M059J (cell line): Measurements from ENCODE around the gene MAGEB5. TPM values are rescaled to one million over a fixed set of nuclear protein-coding genes. Genes with fewer than 3 reads are reported as not detected.
"Not testable (repeated sequence)": the region's sequence is repeated elsewhere in the genome, so short reads cannot be mapped to it uniquely, and the experiment has no call there.

Source experiments
- DNase-seq: peaks from one replicate; pipeline ENCODE4 v3.0.0-alpha.2; 2012; ENCODE audit warnings: low read depth
- total RNA-seq: library from RNA; depleted of rRNA; stranded (reverse); fragments of >200 nt; shearing (Covaris generic); gene quantifications from 2 replicates; pipeline ENCODE4 v1.2.3, GENCODE V29; 2014; rRNA removed

Gene MAGEB5, protein sequence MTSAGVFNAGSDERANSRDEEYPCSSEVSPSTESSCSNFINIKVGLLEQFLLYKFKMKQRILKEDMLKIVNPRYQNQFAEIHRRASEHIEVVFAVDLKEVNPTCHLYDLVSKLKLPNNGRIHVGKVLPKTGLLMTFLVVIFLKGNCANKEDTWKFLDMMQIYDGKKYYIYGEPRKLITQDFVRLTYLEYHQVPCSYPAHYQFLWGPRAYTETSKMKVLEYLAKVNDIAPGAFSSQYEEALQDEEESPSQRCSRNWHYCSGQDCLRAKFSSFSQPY
- not detected in 2 replicates for total RNA-seq

DNA sequence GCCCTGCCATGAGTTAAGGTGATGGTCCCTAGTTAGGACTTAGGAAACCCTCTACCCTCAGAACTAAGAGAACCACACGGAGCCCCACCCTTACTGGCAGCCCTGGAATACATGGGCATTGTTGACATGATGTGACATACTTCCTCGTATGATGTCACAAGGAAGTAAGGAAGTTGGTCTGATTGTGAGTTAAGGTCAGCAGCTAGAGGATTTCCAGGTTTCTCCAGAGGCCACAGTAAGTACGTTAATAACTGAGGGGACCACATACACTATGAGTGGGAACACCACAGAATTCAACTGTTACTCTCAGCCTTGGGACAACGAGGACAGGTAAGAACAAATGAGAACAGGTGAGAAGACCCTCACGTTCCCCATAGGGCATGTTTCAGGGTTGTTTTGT lies at the start of gene MAGEB5:
MAGEB5 (plus strand) TSS at position 301 of the 400 bp plus-strand sequence. CDS start 1,133 bp downstream, outside the sequence.
- DNase-seq: no peak

DNA sequence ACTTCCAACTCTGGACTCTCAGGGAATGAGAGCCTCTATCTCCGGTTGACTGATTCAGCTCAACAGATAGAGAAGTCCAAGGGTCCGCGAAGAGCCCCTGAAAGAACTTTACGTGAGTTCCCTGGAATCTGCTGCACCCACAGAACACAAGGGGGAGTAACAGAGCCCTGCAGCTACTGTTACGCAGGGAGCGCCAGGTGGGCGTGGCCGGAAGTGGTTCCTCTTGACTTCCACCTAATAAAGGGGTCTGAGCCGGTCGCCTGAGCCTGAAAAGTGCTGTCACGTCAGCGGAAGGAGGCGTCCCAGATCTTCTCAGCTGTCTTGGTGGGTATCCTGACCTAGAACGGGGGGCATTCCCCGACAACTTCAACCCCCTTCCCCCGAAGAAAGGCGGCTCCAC lies 23.8 kb upstream of the MAGEB5 start, which contains the start of gene MAGEB6:
MAGEB6 (plus strand) TSS at position 237 of the 400 bp plus-strand sequence. CDS start 1,407 bp downstream, outside the sequence.
- no peak for DNase-seq

DNA sequence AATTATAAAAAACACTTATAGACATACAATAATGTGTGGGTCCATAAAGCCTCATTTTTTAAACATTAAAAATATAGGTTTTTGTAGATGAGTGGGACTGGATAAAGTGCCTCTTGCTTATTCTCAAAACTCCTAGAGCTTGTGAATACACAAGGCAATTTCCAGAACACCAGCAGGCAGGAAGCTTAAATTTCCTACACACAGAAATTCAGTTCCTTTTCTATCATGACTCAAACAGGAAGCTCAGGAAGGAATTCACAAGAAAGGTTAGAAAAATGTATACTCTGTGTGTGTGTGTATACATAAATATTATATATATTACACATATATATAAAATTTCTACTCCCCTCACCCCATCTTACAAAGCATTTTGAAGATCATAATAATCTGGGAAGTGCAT lies 12.4 kb upstream of the MAGEB5 start:
- DNase-seq: no peak

DNA sequence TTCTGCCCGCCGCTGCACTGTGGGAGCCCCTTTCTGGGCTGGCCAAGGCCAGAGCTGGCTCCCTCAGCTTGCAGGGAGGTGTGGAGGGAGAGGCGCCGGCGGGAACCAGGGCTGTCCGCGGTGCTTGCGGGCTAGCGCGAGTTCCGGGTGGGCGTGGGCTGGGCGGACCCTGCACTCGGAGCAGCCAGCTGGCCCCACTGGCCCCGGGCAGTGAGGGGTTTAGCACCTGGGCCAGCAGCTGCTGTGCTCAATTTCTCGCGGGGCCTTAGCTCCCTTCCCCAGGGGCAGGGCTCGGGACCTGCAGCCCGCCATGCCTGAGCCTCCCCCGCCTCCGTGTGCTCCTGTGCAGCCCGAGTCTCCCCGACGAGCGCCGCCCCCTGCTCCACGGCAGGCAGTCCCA lies 11.3 kb upstream of the MAGEB5 start:
- not testable (repeated sequence) for DNase-seq

DNA sequence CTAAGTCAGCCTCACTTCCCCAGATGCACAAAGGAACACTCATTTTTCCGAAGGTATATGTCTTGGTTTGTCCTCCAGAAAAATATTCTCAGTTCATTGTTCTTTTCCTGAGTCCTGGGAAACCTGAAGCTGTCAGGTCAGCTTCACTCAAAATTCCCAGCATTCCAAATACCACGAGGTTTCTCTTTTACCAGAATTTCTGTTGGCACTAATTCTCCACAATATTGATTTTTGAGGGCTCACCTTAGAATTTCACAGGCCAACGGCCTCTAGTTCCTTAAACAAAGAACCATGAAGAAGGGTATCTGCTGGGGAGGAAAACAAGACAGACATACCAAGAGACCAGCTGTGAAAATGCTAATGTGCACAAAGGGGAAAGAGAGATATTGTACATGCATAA lies 8.0 kb upstream of the MAGEB5 start:
- DNase-seq: no peak

DNA sequence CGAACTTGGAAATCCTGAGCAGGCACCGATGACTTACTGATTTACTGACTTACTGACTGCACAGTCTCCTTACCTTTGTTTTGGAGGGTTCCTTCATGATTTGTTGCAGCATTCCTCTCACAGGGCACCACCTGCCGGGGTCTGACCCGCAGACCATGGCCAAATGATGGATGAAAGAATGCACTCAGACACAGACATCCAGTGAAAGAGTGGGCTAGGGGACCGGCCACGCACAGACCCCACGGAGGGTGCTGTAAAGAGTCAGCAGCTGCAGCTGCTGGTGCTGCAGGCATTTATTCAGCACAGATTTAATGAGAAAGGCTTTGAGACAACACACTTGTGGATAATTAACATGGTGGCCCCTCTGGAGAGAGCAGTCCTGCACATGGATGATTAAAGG lies 3.4 kb downstream of the MAGEB5 start:
- no peak for DNase-seq

DNA sequence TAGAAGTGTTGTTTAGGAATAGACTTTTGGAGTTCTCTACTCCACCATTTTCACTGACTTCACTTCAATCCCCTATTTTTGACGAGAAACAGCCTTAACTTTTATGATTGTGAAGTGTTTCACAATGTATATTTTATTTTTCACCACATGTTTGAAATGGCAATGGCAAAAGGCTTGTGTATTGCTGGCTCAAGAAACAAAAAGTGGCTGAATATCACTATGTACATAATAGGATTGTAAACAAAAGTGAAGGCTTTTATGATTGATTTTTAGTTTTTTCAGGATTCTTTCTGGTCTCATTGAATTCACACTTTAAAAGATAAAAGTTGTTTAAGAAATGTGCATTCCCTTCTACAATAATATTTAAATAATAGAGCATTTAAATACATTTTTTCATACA lies 18.2 kb downstream of the MAGEB5 start:
- no peak for DNase-seq

DNA sequence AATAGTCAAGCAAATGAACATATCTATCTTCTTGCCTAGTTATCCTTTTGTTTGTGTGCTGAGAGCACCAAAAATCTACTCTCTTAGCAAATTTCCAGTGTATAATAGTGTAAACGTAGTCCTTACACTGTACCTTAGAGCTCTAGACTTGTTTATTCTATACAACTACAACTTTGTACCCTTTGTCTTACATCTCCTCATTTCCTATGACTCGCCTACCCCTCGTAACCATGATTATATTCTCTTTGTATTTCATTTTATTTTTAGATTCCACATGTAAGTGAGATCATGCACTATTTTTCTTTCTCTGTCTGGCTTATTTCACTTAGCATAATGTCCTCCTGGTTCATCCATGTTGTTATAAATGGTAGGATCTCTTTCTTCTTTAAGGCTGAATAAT lies 37.6 kb downstream of the MAGEB5 start:
- DNase-seq: no peak

DNA sequence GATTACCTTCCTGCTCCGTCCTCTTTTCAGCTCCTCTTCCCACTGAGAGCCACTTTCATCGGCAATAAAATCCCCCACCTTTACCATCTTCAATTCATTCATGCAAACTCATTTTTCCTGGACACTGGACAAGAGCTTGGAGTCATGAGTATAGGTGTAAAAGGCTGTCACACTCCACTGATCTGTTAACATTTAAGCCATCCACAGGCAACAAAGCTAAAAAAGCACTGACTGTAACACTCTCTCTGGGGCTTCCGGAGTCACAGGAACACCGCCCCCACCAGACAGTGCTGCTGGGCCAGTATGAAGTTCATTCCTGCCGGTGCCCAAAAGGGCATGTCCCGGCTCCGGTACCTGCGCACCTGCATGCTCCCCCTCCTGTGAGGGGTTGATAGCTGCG lies 38.5 kb downstream of the MAGEB5 start:
- no peak for DNase-seq

DNA sequence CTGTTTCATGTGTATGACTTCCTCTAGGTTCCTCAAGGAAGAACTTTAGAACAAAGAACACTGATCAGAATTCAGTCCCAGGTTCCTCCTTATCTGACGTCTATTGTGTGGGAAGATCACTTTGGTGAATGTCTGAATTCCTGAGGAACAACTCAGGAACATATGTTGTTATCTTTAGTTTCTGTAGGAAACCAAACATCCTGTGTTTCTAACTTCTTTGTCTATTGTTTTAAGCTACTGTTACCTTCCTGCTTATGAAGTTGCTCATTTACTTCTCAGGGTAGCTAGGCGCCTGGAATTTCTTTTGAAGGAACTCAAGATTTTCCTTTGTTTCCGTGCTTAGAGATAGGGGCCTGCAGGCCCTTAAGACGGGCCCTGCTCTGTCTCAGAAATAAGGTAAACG lies 46.2 kb downstream of the MAGEB5 start:
- no peak for DNase-seq

Other genes starting within 250 kb of the MAGEB5 start
- gene MAGEB18, start 77.8 kb upstream of the MAGEB5 start, total RNA-seq: not detected in 2 replicates
- gene MAGEB6B, start 55.6 kb upstream of the MAGEB5 start, total RNA-seq: not detected in 2 replicates
- gene MAGEB6, start 23.7 kb upstream of the MAGEB5 start, total RNA-seq: 0.05 and 0.12 TPM in 2 replicates